Measurements from ENCODE around the gene NADSYN1.

Gene NADSYN1

DNA sequence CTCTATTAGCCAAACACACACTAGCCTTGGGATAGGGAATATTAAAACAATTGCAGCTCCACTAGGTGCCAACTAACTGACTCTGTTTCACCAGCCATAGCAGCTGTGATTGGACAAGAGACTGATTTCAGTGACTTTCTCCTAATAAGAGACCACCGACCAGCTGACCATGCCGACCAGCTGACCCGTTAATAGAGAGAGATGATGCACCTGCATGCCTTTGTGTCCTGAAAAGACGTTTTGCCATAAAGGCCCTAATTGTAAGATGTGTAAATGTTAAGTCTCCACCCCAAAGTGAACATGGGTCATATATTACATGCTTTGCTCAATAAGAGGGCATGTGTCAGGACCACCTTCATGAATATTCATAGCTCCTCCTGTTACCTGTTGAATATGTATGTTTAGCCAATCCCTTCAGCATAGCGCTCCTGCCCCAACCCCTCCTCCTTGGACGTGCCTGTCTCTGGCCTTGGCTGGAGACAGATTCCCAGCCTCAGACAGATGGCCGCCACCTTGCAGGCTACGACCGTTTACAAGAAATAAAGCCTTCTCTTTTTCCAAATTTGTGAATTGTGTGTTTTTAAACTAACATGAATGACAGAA is 1.3 kb upstream of the NADSYN1 start:
- peak; percentile 62 for DNase-seq

DNA sequence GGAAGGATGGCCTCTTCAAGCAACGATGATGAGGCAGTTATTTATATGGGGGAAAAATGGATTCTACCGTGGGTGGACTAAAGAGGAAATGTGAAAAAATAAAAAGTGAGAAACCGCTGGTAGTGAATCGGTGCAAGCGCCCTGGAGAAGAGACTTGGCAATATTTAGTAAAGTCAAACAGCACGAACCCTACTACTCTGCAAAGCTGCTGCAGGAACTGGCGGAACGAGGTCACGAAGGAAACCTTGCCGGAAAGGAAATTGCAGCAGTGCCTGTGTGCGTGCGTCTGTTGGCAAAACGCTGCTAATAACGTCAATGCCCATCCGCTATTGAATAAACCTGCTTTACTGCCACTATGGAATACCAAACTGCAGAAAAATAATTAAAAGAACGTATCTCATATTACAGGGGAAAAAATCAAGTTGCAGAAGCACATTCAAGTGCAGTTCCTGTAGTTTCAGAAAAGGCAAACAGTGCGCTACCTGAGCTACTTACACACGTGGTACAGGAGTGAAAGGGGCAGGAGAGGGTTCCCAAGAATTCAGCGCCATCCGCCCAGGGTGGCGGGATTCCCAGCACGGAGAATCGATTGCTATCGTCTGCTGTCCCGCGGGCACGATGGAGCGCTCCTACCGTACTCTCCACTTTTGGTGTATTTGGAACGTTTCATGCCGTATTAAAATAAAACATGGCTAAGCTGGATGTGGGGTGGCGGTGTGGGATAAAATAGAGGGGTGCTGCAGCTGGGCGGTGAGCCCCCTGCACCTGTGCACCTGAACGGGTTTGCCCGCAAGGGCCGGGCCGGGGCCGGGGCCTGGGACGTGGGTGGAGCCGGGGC is 585 bp upstream of the NADSYN1 start:
- peak; percentile 82 for DNase-seq

DNA sequence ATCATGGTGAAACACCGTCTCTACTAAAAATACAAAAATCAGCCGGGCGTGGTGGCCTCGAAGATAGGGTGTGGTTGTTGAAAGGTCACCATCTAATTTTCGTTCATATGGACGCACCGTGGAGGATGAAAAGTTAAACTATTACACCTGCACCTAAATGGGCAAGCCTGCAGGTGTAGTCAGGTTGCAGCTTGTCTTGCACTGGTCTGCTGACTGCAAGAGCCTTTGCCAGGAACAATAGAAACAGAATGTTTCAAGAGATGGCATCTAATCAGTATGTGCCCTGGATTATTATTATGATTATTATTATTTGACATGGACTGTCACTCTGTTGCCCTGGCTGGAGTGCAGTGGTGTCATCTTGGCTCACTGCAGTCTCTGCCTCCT is 908 bp downstream of the NADSYN1 start:
- DNase-seq: no peak

DNA sequence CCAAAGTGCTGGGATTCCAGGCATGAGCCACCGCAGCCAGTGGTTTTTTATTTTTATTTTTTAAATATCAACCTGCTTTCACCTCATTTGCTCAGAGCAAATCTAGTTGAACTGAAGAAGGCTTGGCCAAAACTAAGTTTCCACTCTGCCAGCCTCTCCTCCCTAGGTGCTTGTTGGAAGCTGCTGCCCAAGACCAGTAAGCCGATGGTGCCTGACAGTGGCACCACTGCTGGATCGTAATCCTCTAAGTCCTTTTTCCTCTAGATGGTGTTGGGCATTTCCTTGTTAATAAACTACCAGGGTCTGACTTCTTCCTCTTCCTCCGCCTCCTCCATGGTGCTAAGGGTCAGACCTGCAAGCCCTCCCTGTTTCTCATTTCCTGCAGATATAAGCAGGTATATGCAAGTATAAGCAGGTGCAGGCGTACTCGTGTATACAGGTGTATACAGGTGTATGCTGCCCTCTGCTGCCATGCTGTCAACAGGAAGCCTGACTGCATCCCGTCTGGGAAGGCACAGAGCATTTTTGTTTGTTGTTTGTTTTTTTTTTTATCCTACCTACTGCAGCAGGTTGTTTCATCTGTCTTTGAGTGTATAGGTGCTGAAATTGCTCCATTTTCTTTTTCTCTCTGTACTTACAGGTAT is 1.6 kb downstream of the NADSYN1 start:
- peak; percentile 73 for DNase-seq

DNA sequence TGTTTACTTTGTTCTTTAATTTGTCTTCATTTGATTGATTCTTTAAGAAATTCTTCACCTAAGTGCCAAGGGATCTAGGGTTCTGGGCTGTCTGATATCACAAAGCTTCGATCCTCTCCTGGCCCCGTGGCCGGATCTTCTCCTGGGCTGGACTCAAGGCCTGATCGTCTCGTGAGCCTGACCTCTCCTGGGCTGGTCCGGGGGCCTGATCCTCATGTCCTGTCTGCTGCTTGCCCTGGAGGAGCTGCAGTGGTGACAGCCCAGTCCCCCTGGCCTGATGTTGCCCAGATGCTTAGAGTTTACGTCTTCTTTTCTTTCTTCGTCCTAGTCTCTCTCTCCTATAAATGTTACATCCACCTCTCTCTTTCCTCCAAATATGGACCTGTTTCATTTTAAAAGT is 3.3 kb downstream of the NADSYN1 start:
- DNase-seq: no peak

DNA sequence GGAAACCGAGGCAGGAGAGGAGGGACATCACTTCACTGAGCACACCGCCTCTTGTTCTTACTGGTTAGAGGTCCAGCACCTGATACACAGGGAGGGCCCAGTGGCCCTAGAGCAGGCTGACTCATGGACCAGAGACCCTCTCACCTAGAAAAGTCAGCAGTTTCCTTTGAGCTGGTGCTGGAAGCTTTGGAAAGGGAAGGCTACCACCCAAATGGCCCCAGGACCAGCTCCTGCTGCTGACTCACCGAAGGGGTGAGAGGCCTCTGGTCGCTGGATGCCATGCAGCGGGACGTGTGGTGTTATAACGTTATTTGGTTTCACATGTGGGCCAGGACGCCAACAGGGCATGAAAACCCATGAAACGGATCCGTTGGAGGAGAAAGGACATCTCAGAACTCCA is 3.8 kb downstream of the NADSYN1 start:
- no peak for DNase-seq

DNA sequence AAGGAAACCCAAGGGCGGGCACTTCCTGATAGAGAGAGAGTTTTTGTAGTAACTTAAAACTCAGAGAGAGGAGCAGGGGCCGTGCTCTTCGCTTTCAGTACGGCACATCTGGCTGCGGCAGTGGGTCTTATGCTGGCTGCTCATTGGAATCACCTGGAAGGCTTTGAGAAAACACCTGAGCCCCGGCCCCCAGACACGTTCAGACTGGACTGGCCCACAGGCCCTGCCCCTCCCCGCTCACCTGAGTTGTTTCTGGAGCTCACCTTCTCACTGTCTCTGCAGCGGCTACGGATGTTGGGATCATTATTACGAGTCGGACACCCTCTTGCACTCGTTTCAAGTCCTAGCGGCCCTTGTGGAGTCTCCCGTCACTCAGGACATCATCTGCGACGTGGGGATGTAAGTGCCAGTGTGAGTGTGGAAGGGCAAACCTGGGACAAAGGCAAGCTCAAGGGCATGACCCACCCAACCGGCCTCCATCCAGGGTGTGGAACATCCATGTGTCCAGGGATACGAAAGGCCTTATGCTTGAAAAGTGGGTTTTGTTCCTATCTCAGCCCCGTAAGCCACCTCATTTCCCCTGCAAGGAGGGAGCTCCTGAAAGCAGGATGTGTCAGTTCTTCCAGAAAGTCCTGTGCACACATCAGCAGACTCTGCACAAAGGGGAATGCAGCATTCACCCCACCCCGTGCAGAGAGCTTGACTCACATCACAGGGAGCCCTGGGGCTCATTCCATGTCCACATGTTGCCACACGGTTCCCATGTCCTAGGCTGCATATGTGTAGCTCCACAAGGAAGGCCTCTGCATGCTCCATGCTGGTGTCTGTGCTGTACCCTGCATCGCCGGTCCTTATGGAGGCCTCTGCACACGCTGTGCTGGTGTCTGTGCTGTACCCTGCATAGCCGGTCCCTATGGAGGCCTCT is 5.4 kb downstream of the NADSYN1 start:
- no peak for DNase-seq

DNA sequence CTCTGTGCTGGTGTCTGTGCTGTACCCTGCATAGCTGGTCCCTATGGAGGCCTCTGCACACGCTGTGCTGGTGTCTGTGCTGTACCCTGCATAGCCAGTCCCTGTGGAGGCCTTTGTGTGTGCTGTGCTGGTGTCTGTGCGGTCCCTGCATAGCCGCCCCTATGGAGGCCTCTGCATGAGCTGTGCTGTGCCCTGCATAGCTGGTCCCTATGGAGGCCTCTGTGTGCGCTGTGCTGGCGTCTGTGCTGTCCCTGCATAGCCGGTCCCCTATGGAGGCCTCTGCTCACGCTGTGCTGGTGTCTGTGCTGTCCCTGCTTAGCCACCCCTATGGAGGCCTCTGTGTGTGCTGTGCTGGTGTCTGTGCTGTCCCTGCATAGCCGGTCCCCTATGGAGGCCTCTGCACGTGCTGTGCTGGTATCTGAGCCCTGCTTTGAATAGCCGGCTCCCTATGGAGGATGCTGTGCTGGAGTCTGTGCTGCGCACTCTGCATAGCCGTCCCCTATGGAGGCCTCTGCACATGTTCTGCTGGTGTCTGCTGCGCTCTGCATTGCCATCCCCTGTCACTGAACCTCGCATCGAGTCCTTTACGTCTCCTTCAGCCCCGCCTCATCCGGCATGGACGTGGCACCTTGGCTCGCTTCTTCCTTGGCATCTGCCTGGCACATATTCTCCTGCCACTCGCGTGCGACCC is 6.2 kb downstream of the NADSYN1 start:
- no peak for DNase-seq

DNA sequence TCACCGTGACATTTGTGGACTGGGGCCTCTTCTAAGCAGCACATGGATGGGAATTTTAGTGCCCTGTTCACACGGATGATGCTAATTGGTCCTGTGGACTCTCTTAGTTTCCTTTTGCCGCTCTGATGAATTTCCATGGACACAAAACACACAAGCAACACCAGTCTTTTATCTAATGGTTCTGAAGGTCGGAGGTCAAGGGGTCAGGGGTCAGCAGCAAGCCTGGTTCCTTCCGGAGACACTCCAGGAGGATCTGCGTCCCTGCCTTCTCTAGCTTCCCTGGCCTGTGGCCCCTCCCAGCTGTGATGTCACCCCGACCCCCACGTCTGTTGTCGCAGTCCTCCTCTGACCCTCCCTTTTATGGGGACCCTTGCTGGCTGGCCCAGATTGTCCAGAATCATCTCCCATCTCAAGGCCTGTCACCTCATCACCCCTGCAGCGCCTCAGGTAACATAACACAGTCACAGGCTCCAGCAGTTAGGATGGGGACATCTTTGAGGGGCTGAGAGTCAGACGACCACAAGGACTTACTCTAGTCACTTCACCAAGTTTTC is 6.8 kb downstream of the NADSYN1 start:
- no peak for DNase-seq

DNA sequence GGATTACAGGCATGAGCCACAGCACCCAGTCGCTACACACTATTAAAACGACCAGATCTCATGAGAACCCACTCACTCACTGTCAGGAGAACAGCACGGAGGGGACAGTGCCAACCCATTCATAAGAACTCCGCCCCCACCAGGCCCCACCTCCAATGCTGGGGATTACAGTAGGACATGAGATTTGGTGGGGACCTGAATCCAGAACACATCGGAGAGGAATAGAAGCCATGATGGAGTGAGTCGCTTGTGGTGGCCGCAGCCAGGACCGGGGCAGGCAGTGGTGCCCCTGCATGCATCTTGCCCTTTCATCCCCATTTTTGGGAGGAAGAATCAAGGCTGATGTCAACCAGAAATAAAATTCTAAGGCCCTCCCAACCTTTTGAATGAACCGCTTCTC is 8.7 kb downstream of the NADSYN1 start:
- no peak for DNase-seq

DNA sequence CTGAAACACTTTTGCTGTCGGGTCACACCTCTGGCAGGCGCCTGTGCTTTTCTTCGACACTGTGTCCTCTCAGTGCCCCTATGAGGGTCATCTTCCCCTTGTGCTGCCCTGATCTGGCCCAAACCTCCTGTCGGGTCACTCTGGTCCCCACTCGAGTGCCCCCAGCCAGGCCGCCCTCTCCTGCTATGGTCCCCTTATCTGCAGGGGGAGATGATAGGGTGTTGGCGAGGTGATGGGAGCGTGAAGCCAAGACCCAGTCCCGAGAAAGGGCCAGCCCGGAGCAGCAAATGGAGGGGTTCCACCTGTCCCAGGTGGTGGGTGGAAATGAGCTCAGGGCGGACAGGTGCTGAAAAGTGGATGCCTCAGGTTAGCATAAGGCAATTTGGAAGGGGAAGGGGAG is 9.7 kb downstream of the NADSYN1 start:
- no peak for DNase-seq

DNA sequence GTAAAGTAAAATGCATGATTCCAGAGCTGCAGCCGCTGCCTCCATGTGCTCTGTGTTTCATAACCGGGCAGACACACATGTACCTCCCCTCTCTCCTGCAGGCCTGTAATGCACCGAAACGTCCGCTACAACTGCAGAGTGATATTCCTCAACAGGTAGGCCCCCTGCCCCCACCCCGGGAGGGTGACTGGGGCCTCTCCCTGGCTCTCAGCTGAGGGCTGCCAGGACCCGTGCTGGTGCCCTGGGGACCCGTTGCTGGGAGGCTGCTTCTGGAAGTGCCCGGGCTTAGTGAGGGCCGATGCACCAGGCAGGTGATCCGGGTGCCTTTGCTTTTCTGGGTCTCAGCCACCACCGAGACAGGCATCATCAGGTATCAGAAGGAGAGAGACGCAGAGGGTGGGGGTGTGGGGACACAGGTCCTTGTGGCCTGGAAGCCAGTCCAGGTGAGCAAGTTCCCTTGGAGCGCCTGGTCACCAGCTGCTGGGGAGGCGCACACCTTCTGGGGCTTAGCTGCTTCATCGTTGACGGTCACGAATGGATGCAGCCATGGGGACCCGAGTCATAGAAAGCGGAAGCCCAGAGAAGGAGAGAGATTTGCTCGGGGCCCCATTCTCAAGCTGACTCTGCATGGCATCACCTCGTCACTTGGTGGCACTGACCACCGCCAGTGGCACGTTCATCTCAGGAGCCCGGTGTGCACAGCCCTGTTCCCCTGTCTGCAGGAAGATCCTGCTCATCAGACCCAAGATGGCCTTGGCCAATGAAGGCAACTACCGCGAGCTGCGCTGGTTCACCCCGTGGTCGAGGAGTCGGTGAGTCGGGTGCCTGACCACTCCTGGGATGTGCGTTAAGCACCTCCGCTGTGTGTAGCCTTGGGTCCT is 10.6 kb downstream of the NADSYN1 start:
- no peak for DNase-seq

DNA sequence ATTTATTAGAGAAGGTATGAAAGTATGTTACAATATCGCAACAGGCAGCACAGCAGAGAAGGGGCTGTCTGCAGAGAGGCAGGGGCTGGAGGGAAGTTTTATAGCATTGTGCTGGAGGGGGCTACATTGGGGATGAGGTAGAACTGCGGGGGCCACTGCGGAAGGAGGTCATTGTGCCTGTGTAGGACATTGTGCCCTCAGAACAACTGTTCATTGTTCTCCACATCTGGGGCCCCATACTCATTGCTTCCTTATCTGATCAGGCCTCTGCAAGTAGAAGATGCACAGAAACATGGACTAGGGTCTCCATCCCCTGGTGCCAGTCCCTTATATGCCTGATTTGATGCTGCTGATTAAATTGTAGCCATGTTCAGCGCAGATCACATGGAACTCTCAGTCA is 12.1 kb downstream of the NADSYN1 start:
- DNase-seq: no peak

DNA sequence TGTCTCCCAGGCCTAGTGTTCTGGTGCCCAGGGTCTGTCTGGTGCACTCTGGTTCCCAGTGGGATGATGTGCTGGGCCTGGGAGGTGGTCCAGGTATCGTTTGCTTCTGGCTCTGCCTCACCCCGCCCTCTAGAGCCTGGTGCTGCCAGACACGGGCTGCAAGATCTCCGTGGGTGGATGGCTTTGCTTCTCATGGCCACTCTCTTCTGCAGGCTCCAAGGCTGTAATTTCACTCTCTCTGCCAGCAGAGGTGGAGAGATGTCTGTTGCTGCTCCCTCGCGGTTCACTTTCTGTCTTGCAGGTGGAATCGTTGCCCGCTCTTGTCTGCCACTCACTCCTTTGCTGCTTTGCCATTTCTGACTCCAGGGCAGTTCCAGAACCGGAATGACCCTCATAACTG is 13.4 kb downstream of the NADSYN1 start:
- no peak for DNase-seq

DNA sequence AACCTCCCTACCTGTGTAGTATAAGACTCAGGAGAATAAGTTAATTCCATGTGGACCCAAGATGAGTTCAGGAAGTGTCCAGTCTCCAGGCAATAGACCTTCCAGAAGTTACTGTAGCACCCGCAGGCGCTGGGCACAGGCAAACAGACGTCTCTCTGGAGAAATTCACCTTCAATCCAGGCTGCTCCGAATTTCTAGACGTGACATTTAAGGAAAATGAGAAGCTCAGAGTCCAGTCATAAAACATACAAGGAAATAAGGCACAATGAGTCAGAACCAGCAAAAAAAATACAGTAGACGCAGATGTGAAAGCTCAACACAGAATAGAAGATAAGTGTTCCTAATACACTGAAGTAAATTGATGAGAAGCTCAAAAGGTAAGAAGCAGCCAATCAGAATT is 14.2 kb downstream of the NADSYN1 start:
- no peak for DNase-seq

DNA sequence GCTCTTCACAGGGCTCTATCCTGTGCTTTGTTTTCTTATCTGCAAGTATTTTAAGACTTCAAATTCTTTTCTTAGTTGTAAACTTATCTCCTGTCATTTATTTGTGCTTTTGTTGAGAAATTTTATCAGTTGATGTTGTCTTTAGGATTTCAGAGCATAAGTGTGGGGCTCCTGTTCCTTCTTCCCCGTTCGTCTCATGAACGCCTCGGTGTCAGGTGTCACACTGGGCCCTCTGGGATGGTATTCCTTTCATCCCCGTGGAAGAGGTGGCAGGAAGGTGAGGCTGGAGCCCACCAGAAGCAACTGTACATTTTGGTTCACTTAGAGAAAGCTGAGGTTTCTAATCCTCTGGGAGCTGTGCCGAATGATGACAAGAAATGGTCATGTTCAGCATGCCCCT is 17.9 kb downstream of the NADSYN1 start:
- DNase-seq: no peak

DNA sequence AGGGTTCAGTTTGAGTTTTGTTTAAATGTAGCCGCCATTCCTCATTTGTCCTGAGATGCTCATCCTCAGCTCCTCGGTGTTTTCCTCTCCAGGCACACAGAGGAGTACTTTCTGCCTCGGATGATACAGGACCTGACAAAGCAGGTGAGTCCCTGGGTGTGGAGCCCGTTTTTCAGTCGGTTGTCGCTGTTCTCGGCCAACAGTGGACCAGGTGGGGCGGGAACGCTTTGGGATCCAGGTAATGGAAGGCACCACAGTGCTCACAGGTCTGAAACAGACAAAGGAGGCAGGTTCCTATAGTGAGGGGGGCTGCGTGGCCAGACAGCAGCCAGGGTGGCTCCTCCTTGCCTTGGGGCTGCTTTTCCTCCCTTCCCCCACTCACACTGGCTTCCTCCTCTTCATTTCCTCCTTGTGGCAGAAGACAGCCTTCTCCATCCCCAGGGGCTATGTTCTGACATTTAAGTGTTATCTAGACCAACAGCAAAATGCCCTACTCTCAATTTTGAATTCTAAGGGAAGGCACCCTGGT is 19.4 kb downstream of the NADSYN1 start:
- peak; percentile 41 for DNase-seq

DNA sequence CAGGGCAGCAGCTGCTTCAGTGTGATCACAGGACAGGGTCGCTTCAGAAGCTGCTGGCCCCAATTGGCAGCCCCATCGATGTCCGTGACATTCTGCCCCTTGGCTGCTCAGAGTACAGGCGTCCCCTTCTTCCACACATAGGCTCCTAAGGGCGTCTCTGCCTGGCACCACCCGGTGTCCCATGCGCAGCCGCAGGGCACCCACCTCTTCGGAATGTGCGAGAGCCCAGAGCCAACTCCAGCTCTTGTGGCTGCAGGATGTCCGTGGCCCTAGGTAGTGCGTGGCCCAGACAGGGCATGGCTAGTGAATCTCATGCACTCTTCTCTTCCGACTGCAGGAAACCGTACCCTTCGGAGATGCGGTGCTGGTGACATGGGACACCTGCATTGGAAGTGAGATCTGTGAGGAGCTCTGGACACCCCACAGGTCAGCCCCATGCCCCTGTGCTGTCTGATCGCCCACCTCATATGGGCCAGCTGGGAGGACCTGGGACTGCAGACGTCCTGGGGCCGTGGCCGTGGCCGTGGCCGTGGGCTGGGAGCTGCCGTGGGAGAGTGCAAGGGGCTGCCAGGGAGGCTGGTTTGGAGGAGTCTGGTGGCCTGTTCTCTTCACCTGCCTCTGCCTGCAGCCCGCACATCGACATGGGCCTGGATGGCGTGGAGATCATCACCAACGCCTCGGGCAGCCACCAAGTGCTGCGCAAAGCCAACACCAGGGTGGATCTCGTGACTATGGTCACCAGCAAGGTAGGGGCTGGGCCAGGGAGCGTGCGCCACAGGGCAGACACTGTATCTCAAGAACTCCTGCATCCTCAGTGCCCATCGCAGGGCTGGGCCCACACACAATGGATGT is 20.2 kb downstream of the NADSYN1 start:
- DNase-seq: no peak

DNA sequence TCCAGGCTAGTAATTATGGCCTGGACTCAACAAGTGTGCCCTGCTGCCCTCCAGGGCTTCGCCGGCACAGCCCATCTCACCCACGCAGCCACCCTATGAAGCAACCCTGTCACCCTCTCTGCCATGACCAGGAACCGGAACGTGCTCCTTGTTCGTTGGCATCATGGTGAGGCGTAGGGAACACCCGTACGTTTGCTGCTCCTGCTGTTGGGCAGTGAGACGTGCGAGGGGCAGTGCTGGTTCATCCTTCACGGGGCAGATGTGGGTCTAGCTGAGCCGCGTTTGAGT is 20.7 kb downstream of the NADSYN1 start:
- DNase-seq: no peak

DNA sequence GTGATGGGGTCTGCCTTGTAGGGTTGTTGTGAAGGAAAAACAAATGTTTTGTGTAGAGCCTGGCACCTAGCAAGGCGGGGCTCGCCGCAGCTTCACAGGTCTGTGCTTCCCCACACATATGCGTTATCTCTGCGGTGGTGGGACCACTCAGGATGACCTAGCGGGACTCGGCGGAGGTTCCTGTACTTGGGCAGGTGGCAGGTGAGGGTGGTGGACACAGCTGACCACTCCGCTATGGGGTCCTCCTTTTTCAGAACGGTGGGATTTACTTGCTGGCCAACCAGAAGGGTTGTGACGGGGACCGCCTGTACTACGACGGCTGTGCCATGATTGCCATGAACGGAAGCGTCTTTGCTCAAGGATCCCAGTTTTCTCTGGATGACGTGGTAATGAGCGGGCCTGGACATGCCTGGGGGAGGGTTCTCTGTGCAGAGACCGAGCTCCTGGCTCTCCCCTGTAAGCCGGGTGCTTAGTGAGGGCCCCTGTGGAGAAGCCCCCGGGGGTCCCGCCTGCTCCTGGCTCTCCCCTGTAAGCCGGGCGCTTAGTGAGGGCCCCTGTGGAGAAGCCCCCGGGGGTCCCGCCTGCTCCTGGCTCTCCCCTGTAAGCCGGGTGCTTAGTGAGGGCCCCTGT is 21.3 kb downstream of the NADSYN1 start:
- DNase-seq: no peak

Measured in activated effector memory CD4-positive, alpha-beta T cell treated with anti-CD3 and anti-CD28 coated beads, Interleukin-2, amount 50 U/mL, for 16 hours (primary cell).